ENCODE results near the gene AXL. TPM values are rescaled to one million over a fixed set of nuclear protein-coding genes. Genes with fewer than 3 reads are reported as not detected.

The AXL gene
- total and polyA plus RNA-seq, 9 of the 15 experiments (the other 6 are each of a cell fraction or from before 2014, with no cell fraction given): 0.80 to 6.6 (median 1.6) TPM

- no peak for TF ChIP-seq MBD1 (CRISPR knock-in tag; IDR thresholded peaks at IDR 0.05)
- TF ChIP-seq ZNF609 (CRISPR knock-in tag; IDR thresholded peaks at IDR 0.05; ENCODE audit: borderline replicate concordance): no peak
- TF ChIP-seq ZNF134 (CRISPR knock-in tag; conservative IDR thresholded peaks at IDR 0.05): no peak
- peak; percentile 20; the same call in 1 of the 2 replicates for TF ChIP-seq NCOR1 (IDR thresholded peaks at IDR 0.05)
- no peak for TF ChIP-seq LARP7 (IDR thresholded peaks at IDR 0.05)
- no peak for TF ChIP-seq ZNF444 (CRISPR knock-in tag; IDR thresholded peaks at IDR 0.05)
- TF ChIP-seq FOXA3 (CRISPR knock-in tag; conservative IDR thresholded peaks at IDR 0.05 in 1 of 2, IDR thresholded peaks at IDR 0.05 in 1 of 2): no peak
- TF ChIP-seq ZNF165 (CRISPR knock-in tag; IDR thresholded peaks at IDR 0.05; ENCODE audit: borderline replicate concordance): no peak
- 0 out of 2 replicates have a peak, but pooled peaks have one; percentile 30 for TF ChIP-seq BHLHE40 (IDR thresholded peaks at IDR 0.05; ENCODE audit: low read length)
- TF ChIP-seq ZBTB11 (CRISPR knock-in tag; IDR thresholded peaks at IDR 0.05): no peak
- TF ChIP-seq FOXK2 (conservative IDR thresholded peaks at IDR 0.05 in 1 of 2, IDR thresholded peaks at IDR 0.05 in 1 of 2; ENCODE audit: low read depth in 2 of 2): peak in 1 of 2 experiments; percentile 50
- TF ChIP-seq RFX5 (IDR thresholded peaks at IDR 0.05; ENCODE audit: low read depth, low read length): no peak
- peak in 1 of 2 experiments; percentile 85; a peak in 3 of 4 replicates for TF ChIP-seq MLLT1 (IDR thresholded peaks at IDR 0.05)
- no peak for TF ChIP-seq ZNF239 (CRISPR knock-in tag; IDR thresholded peaks at IDR 0.05)
Observed at GRCh38 chr19:41263042-41263849, 44.2 kb downstream of the AXL start (continued).
